ENCODE measurements around the gene ATP13A2. TPM values are rescaled to one million over a fixed set of nuclear protein-coding genes. Genes with fewer than 3 reads are reported as not detected.

Gene ATP13A2
- total RNA-seq, 3 donors from 2014 or later (not counting 1 experiment from before 2014, with no cell fraction given) = 38.7 to 53.6 (median 42.8) TPM

GRCh38 chr1:17031436-17031835, 19.7 kb upstream of the ATP13A2 start:
- no peak for DNase-seq
- H3K4me1 Mint-ChIP-seq = peaks cover 0 to 5% of the 10 kb centered on the region in 2 donors
- Histone ChIP-seq H3K9me3 (ENCODE audit: control insufficient read depth, insufficient read depth, low read length) (no peaks in the 10 kb centered on the region), H3K36me3 (ENCODE audit: control insufficient read depth, insufficient read depth, low read length) (peaks cover 56% of the 10 kb centered on the region), H3K4me1 (ENCODE audit: control insufficient read depth, insufficient read depth, low read length) (no peaks in the 10 kb centered on the region), H3K27me3 (ENCODE audit: control insufficient read depth, insufficient read depth, low read length) (no peaks in the 10 kb centered on the region), H3K4me3 (ENCODE audit: low read length) (no peak overlapping the region), H3K27ac (ENCODE audit: low read length) (no peak overlapping the region)
- H3K4me3 Mint-ChIP-seq = no peak overlapping the region
- no peak for ATAC-seq
- TF ChIP-seq, protein P1, sequence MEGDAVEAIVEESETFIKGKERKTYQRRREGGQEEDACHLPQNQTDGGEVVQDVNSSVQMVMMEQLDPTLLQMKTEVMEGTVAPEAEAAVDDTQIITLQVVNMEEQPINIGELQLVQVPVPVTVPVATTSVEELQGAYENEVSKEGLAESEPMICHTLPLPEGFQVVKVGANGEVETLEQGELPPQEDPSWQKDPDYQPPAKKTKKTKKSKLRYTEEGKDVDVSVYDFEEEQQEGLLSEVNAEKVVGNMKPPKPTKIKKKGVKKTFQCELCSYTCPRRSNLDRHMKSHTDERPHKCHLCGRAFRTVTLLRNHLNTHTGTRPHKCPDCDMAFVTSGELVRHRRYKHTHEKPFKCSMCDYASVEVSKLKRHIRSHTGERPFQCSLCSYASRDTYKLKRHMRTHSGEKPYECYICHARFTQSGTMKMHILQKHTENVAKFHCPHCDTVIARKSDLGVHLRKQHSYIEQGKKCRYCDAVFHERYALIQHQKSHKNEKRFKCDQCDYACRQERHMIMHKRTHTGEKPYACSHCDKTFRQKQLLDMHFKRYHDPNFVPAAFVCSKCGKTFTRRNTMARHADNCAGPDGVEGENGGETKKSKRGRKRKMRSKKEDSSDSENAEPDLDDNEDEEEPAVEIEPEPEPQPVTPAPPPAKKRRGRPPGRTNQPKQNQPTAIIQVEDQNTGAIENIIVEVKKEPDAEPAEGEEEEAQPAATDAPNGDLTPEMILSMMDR (IDR thresholded peaks at IDR 0.05) = no peak
- peaks cover 11% of the 10 kb centered on the region for H3K36me3 Mint-ChIP-seq
- H3K27ac Mint-ChIP-seq = no peak overlapping the region
- no peaks in the 10 kb centered on the region for H3K9me3 Mint-ChIP-seq
- WGBS (ENCODE audit: insufficient coverage) = 99% methylated on average over 4 of the region's 4 CpGs
- intact Hi-C loops (cut with micrococcal nuclease) = no loop called here
- H3K27me3 Mint-ChIP-seq (ENCODE audit: low read depth in 2 of 2) = no peaks in the 10 kb centered on the region

GRCh38 chr1:17030206-17030605, 18.5 kb upstream of the ATP13A2 start:
- H3K27ac Mint-ChIP-seq = no peak overlapping the region
- no peaks in the 10 kb centered on the region for H3K27me3 Mint-ChIP-seq (ENCODE audit: low read depth in 2 of 2)
- Histone ChIP-seq H3K9me3 (ENCODE audit: control insufficient read depth, insufficient read depth, low read length) (no peaks in the 10 kb centered on the region), H3K27me3 (ENCODE audit: control insufficient read depth, insufficient read depth, low read length) (no peaks in the 10 kb centered on the region), H3K36me3 (ENCODE audit: control insufficient read depth, insufficient read depth, low read length) (peaks cover 64% of the 10 kb centered on the region), H3K27ac (ENCODE audit: low read length) (no peak overlapping the region), H3K4me3 (ENCODE audit: low read length) (no peak overlapping the region), H3K4me1 (ENCODE audit: control insufficient read depth, insufficient read depth, low read length) (no peaks in the 10 kb centered on the region)
- peaks cover 11% of the 10 kb centered on the region for H3K36me3 Mint-ChIP-seq
- DNase-seq = no peak
- intact Hi-C loops (cut with micrococcal nuclease) = no loop called here
- peaks cover 0 to 3% of the 10 kb centered on the region in 2 donors for H3K4me1 Mint-ChIP-seq
- 91% methylated on average over 4 of the region's 4 CpGs for WGBS (ENCODE audit: insufficient coverage)
- no peak for ATAC-seq
- H3K9me3 Mint-ChIP-seq = no peaks in the 10 kb centered on the region
- TF ChIP-seq, protein P1 (IDR thresholded peaks at IDR 0.05) = no peak
- no peak overlapping the region for H3K4me3 Mint-ChIP-seq

- DNase-seq (no peak), ATAC-seq (no peak)
- 90% methylated on average over 5 of the region's 5 CpGs for WGBS (ENCODE audit: insufficient coverage)
- Histone ChIP-seq H3K4me1 (ENCODE audit: control insufficient read depth, insufficient read depth, low read length) (no peaks in the 10 kb centered on the region), H3K4me3 (ENCODE audit: low read length) (no peak overlapping the region), H3K27ac (ENCODE audit: low read length) (no peak overlapping the region), H3K9me3 (ENCODE audit: control insufficient read depth, insufficient read depth, low read length) (no peaks in the 10 kb centered on the region), H3K36me3 (ENCODE audit: control insufficient read depth, insufficient read depth, low read length) (peaks cover 72% of the 10 kb centered on the region), H3K27me3 (ENCODE audit: control insufficient read depth, insufficient read depth, low read length) (no peaks in the 10 kb centered on the region)
- TF ChIP-seq, protein P1 (IDR thresholded peaks at IDR 0.05) = no peak
- Mint-ChIP-seq H3K27ac (no peak overlapping the region), H3K4me3 (no peak overlapping the region), H3K4me1 (peaks cover 0 to 7% of the 10 kb centered on the region in 2 donors), H3K9me3 (no peaks in the 10 kb centered on the region), H3K27me3 (ENCODE audit: low read depth in 2 of 2) (no peaks in the 10 kb centered on the region), H3K36me3 (peaks cover 11% of the 10 kb centered on the region)
- intact Hi-C loops (cut with micrococcal nuclease) = no loop called here
Measured at GRCh38 chr1:17028662-17029188, 17.0 kb upstream of the ATP13A2 start.

DNA sequence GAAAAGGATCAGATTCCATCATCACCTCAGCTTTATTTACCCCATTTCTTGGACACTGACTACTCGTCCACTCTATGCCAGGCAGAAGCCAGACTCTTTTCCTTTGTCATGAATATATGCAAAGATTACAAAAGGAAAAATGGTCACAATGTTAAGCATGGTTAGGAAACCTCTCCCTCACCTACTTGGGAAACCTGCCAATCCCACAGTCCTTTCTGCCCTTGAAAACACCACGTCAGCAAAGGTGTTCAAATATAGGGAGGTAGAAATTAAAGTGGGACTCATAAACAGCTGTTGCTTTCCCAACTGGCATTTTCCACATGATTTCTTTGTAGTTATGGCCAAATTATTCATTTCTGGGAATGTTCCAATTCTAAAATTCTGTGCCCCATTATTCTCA, 16.2 kb upstream of the ATP13A2 start:
- peaks cover 0 to 7% of the 10 kb centered on the region in 2 donors for H3K4me1 Mint-ChIP-seq
- 100% methylated on average over 1 of the region's 2 CpGs for WGBS (ENCODE audit: insufficient coverage)
- no peaks in the 10 kb centered on the region for H3K9me3 Mint-ChIP-seq
- Histone ChIP-seq H3K4me3 (ENCODE audit: low read length) (no peak overlapping the region), H3K9me3 (ENCODE audit: control insufficient read depth, insufficient read depth, low read length) (no peaks in the 10 kb centered on the region), H3K36me3 (ENCODE audit: control insufficient read depth, insufficient read depth, low read length) (peaks cover 73% of the 10 kb centered on the region), H3K4me1 (ENCODE audit: control insufficient read depth, insufficient read depth, low read length) (no peaks in the 10 kb centered on the region), H3K27me3 (ENCODE audit: control insufficient read depth, insufficient read depth, low read length) (no peaks in the 10 kb centered on the region), H3K27ac (ENCODE audit: low read length) (no peak overlapping the region)
- ATAC-seq (no peak), DNase-seq (no peak)
- H3K36me3 Mint-ChIP-seq = peaks cover 11% of the 10 kb centered on the region
- TF ChIP-seq, protein P1 (IDR thresholded peaks at IDR 0.05) = no peak
- intact Hi-C loops (cut with micrococcal nuclease) = no loop called here
- H3K27ac Mint-ChIP-seq = no peak overlapping the region
- no peaks in the 10 kb centered on the region for H3K27me3 Mint-ChIP-seq (ENCODE audit: low read depth in 2 of 2)
- H3K4me3 Mint-ChIP-seq = no peak overlapping the region

Measured in natural killer cell (primary cell).